CD14-positive monocyte (primary cell): ENCODE data around the gene GRIA3. TPM values are rescaled to one million over a fixed set of nuclear protein-coding genes. Genes with fewer than 3 reads are reported as not detected.

Source experiments
- DNase-seq, 3 donors: peaks; one replicate each; pipeline ENCODE4 v3.0.0-alpha.2; 2011 to 2022
- H2AFZ ChIP-seq: 2 replicates; pipeline ENCODE4 v1.6.0; 2012; ENCODE audit warnings: mild to moderate bottlenecking, low read depth, low read length, inconsistent platforms; ENCODE audit not compliant: insufficient read depth, poor library complexity, severe bottlenecking
- H3K27ac ChIP-seq, 2 donors: 1 replicate in 1 of 2; 2 replicates in 1 of 2; pipeline ENCODE4 v1.5.1; 2012 to 2013; ENCODE audit warnings: low read length in 2 of 2, control low read depth in 1 of 2, inconsistent platforms in 1 of 2, low read depth in 1 of 2, mild to moderate bottlenecking in 1 of 2
- H3K27me3 ChIP-seq, 2 donors: one replicate each; pipeline versions ENCODE4 v1.6.0 to v1.6.1; 2011 to 2013; ENCODE audit warnings: low read length in 2 of 2; ENCODE audit not compliant: control insufficient read depth in 2 of 2, insufficient read depth in 2 of 2
- H3K36me3 ChIP-seq, 2 donors: replicated peaks in 1 of 2; 1 replicate in 1 of 2; 2 replicates in 1 of 2; pipeline versions ENCODE4 v1.5.1 to v1.6.1; 2012 to 2013; ENCODE audit warnings: low read length in 2 of 2, control low read depth in 1 of 2, inconsistent platforms in 1 of 2, mild to moderate bottlenecking in 1 of 2; ENCODE audit not compliant: insufficient read depth in 2 of 2, control insufficient read depth in 1 of 2
- H3K4me1 ChIP-seq, 2 donors: 1 replicate in 1 of 2; 2 replicates in 1 of 2; pipeline versions ENCODE4 v1.5.1 to v1.6.1; 2012 to 2013; ENCODE audit warnings: low read length in 2 of 2, control low read depth in 1 of 2, inconsistent platforms in 1 of 2, mild to moderate bottlenecking in 1 of 2, moderate library complexity in 1 of 2; ENCODE audit not compliant: insufficient read depth in 2 of 2, control insufficient read depth in 1 of 2
- H3K4me2 ChIP-seq: replicated peaks from 2 replicates; pipeline ENCODE3; 2012; ENCODE audit warnings: low read length, moderate library complexity, mild to moderate bottlenecking; ENCODE audit not compliant: poor library complexity, severe bottlenecking; ENCODE audit errors: extremely low read depth
- H3K4me3 ChIP-seq, 3 experiments: fragments of 200-600 bp in 1 of 3; sonication (generic) in 1 of 3; replicated peaks in 1 of 3; 1 replicate in 2 of 3; 2 replicates in 1 of 3; pipeline ENCODE4 v1.5.1; 2011 to 2013; ENCODE audit warnings: low read length in 3 of 3, mild to moderate bottlenecking in 3 of 3, control low read depth in 2 of 3, low read depth in 2 of 3, inconsistent platforms in 1 of 3, moderate library complexity in 1 of 3
- H3K79me2 ChIP-seq: 2 replicates; pipeline ENCODE4 v1.6.0; 2012; ENCODE audit warnings: mild to moderate bottlenecking, control low read depth, inconsistent platforms, low read length, moderate library complexity; ENCODE audit not compliant: insufficient read depth
- H3K9ac ChIP-seq: 2 replicates; pipeline ENCODE4 v1.6.0; 2017; ENCODE audit warnings: low read length, mild to moderate bottlenecking; ENCODE audit not compliant: insufficient read depth, poor library complexity, severe bottlenecking
- H3K9me3 ChIP-seq, 2 donors: replicated peaks in 1 of 2; 1 replicate in 1 of 2; 2 replicates in 1 of 2; pipeline versions ENCODE4 v1.5.1 to v1.6.1; 2012 to 2013; ENCODE audit warnings: low read length in 2 of 2, control low read depth in 1 of 2; ENCODE audit not compliant: control insufficient read depth in 1 of 2, insufficient read depth in 1 of 2
- H4K20me1 ChIP-seq: 2 replicates; pipeline ENCODE4 v1.6.0; 2012; ENCODE audit warnings: mild to moderate bottlenecking, low read length, control low read depth, moderate library complexity; ENCODE audit not compliant: insufficient read depth
- H3K27ac Mint-ChIP-seq, 7 donors: one replicate each; pipeline ENCODE4 v1.8.0; 2020; ENCODE audit warnings: mild to moderate bottlenecking in 7 of 7, mixed read lengths in 7 of 7, moderate library complexity in 6 of 7, inconsistent platforms in 2 of 7
- H3K27me3 Mint-ChIP-seq, 3 donors: one replicate each; pipeline ENCODE4 v1.8.0; 2021 to 2022; ENCODE audit warnings: low read depth in 3 of 3, mild to moderate bottlenecking in 3 of 3, mixed read lengths in 3 of 3, moderate library complexity in 3 of 3, inconsistent platforms in 1 of 3
- H3K36me3 Mint-ChIP-seq, 2 donors: one replicate each; pipeline ENCODE4 v1.8.0; 2020; ENCODE audit warnings: mixed read lengths in 2 of 2, inconsistent platforms in 1 of 2, mild to moderate bottlenecking in 1 of 2
- H3K4me1 Mint-ChIP-seq: one replicate; pipeline ENCODE4 v1.8.0; 2020; ENCODE audit warnings: mild to moderate bottlenecking, mixed read lengths
- H3K4me3 Mint-ChIP-seq, 2 donors: one replicate each; pipeline ENCODE4 v1.8.0; 2020; ENCODE audit warnings: mild to moderate bottlenecking in 2 of 2, mixed read lengths in 2 of 2, moderate library complexity in 1 of 2
- H3K9me3 Mint-ChIP-seq, 7 donors: one replicate each; pipeline ENCODE4 v1.8.0; 2020 to 2022; ENCODE audit warnings: mixed read lengths in 7 of 7, mild to moderate bottlenecking in 6 of 7, moderate library complexity in 6 of 7, inconsistent platforms in 2 of 7
- WGBS: methylation state at CpG from one replicate; pipeline ENCODE4 v1.1.5; 2013; ENCODE audit warnings: missing lambda C conversion rate; ENCODE audit not compliant: insufficient coverage; 5-methylcytosine and 5-hydroxymethylcytosine counted together
- intact Hi-C, 2 donors: fragments of 100-400 bp; cut with micrococcal nuclease; formaldehyde crosslinking; loops; one replicate each; pipeline versions ENCODE4 v1.15.0 to v1.15.1; 2023
- polyA plus RNA-seq, 3 donors: library from polyadenylated mRNA; depleted of rRNA in 1 of 3; unstranded in 2 of 3; stranded (reverse) in 1 of 3; fragments of 300-500 nt in 2 of 3; fragments of >200 nt in 1 of 3; fragmentation: Illumina TruSeq in 2 of 3; gene quantifications; 1 replicate in 2 of 3; 2 replicates in 1 of 3; pipeline ENCODE4 v1.2.3, GENCODE V29; 2012 to 2021
- TF ChIP-seq, protein P1 (sequence below): fragments of 200-600 bp; IDR thresholded peaks from one replicate; pipeline ENCODE4 v1.8.0; 2022; ENCODE audit warnings: antibody characterized with exemption, mild to moderate bottlenecking

GRIA3 gene
- polyA plus RNA-seq, 3 donors = not detected

DNA sequence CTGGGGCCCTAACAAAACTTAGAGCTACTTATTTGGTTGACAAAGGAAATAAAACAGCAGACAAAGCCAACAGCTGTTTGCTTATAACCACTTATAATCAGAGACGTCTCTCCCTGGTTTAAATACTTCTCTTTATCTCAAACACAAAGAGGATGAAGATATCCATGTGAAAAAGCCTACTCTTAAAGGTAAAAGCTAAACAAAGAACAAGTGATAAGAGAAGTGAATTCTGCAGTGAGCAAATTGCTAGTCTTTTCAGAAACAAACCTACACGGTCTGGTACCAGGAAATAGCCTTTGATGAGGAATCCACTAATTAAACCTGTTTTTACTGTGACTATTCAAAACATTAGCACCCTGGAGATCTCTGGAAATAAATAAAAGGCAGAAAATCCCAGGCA, 46.7 kb downstream of the GRIA3 start:
- Mint-ChIP-seq H3K27me3 (no peaks in the 10 kb centered on the region), H3K9me3 (peaks cover 0 to 4% (median 0%) of the 10 kb centered on the region in 7 donors), H3K4me1 (no peaks in the 10 kb centered on the region), H3K4me3 (no peak overlapping the region), H3K36me3 (no peaks in the 10 kb centered on the region), H3K27ac (no peak overlapping the region)
- TF ChIP-seq, protein P1, sequence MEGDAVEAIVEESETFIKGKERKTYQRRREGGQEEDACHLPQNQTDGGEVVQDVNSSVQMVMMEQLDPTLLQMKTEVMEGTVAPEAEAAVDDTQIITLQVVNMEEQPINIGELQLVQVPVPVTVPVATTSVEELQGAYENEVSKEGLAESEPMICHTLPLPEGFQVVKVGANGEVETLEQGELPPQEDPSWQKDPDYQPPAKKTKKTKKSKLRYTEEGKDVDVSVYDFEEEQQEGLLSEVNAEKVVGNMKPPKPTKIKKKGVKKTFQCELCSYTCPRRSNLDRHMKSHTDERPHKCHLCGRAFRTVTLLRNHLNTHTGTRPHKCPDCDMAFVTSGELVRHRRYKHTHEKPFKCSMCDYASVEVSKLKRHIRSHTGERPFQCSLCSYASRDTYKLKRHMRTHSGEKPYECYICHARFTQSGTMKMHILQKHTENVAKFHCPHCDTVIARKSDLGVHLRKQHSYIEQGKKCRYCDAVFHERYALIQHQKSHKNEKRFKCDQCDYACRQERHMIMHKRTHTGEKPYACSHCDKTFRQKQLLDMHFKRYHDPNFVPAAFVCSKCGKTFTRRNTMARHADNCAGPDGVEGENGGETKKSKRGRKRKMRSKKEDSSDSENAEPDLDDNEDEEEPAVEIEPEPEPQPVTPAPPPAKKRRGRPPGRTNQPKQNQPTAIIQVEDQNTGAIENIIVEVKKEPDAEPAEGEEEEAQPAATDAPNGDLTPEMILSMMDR = no peak
- no CpG with 5 or more reads among the region's 2 CpGs for WGBS
- H2AFZ ChIP-seq = no peak overlapping the region
- H3K36me3 ChIP-seq = no peaks in the 10 kb centered on the region
- no peaks in the 10 kb centered on the region for H3K79me2 ChIP-seq
- no peak overlapping the region for H3K4me3 ChIP-seq
- no peak overlapping the region for H3K27ac ChIP-seq
- intact Hi-C loops = no loop called here
- no peak overlapping the region for H3K4me2 ChIP-seq
- no peak overlapping the region for H3K9ac ChIP-seq
- DNase-seq = no peak
- no peaks in the 10 kb centered on the region for H3K9me3 ChIP-seq
- no peaks in the 10 kb centered on the region for H3K27me3 ChIP-seq
- H4K20me1 ChIP-seq = no peaks in the 10 kb centered on the region
- no peaks in the 10 kb centered on the region for H3K4me1 ChIP-seq

DNA sequence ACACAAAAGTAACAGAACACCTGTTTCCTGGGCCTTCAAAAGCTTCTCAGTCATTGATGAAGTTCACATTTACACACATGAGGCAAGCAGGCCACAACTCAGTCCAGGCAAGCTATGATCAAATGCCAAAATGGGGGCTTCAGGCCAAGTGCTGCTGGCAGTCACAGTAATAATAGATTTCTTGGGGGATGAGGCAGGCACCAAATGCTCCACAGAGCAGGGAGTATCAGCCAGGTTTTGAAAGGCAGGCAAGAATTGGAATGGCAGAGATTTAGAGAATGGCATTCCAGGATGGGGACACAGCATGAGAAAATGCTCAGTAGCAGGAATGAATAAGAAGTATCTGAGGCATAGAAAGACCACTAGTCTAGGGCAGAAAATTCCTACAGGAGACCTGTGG, 52.8 kb downstream of the GRIA3 start:
- peaks cover 0 to 3% (median 3%) of the 10 kb centered on the region in 7 donors for H3K9me3 Mint-ChIP-seq
- intact Hi-C loops = no loop called here

More for the DNA sequence above, 52.8 kb downstream of the GRIA3 start:
- no peak for DNase-seq
- H3K79me2 ChIP-seq = no peaks in the 10 kb centered on the region
- no peak overlapping the region for H3K4me3 ChIP-seq
- TF ChIP-seq, protein P1 = no peak
- H3K4me1 ChIP-seq = no peaks in the 10 kb centered on the region
- no peak overlapping the region for H3K4me2 ChIP-seq
- no peak overlapping the region for H3K27ac ChIP-seq
- no peaks in the 10 kb centered on the region for H3K9me3 ChIP-seq
- H3K27me3 Mint-ChIP-seq = peaks cover 0 to 1% (median 0%) of the 10 kb centered on the region in 3 donors
- no peak overlapping the region for H2AFZ ChIP-seq
- H3K36me3 Mint-ChIP-seq = no peaks in the 10 kb centered on the region
- H4K20me1 ChIP-seq = no peaks in the 10 kb centered on the region
- no peak overlapping the region for H3K4me3 Mint-ChIP-seq
- H3K4me1 Mint-ChIP-seq = no peaks in the 10 kb centered on the region
- no peaks in the 10 kb centered on the region for H3K27me3 ChIP-seq
- no peak overlapping the region for H3K9ac ChIP-seq
- H3K27ac Mint-ChIP-seq = no peak overlapping the region
- H3K36me3 ChIP-seq = no peaks in the 10 kb centered on the region
